Muscle layer of duodenum (tissue), 2 donors: ENCODE data around the gene FIP1L1.

Experiments
- H3K27ac ChIP-seq: one replicate; pipeline ENCODE4 v1.7.0; 2013; ENCODE audit warnings: mild to moderate bottlenecking, low read length
- H3K27me3 ChIP-seq: one replicate; pipeline ENCODE4 v1.7.0; 2013; ENCODE audit warnings: low read depth, mild to moderate bottlenecking, control low read depth, low read length
- H3K36me3 ChIP-seq, 2 donors: one replicate each; pipeline ENCODE4 v1.7.0; 2013; ENCODE audit warnings: low read length in 2 of 2, control low read depth in 1 of 2, mild to moderate bottlenecking in 1 of 2; ENCODE audit not compliant: insufficient read depth in 2 of 2, control insufficient read depth in 1 of 2
- H3K4me1 ChIP-seq, 2 donors: one replicate each; pipeline ENCODE4 v1.7.0; 2013; ENCODE audit warnings: low read length in 2 of 2, mild to moderate bottlenecking in 2 of 2, control low read depth in 1 of 2, moderate library complexity in 1 of 2; ENCODE audit not compliant: insufficient read depth in 2 of 2, control insufficient read depth in 1 of 2
- H3K4me3 ChIP-seq, 2 donors: one replicate each; pipeline ENCODE4 v1.7.0; 2013; ENCODE audit warnings: low read length in 2 of 2, low read depth in 1 of 2, mild to moderate bottlenecking in 1 of 2
- H3K9me3 ChIP-seq, 2 donors: one replicate each; pipeline ENCODE4 v1.7.0; 2013; ENCODE audit warnings: low read length in 2 of 2, control low read depth in 1 of 2, mild to moderate bottlenecking in 1 of 2; ENCODE audit not compliant: control insufficient read depth in 1 of 2
- donor health status: healthy.

The FIP1L1 gene

GRCh38 chr4:53489279-53489889 is 111.9 kb downstream of the FIP1L1 start:
- Histone ChIP-seq H3K4me3 (no peak overlapping the region), H3K4me1 (no peaks in the 10 kb centered on the region), H3K27me3 (no peaks in the 10 kb centered on the region), H3K36me3 (no peaks in the 10 kb centered on the region), H3K27ac (no peak overlapping the region), H3K9me3 (no peaks in the 10 kb centered on the region)

GRCh38 chr4:53490161-53490956 is 112.9 kb downstream of the FIP1L1 start:
- no peak overlapping the region for H3K4me3 ChIP-seq
- H3K27ac ChIP-seq: no peak overlapping the region
- H3K36me3 ChIP-seq: no peaks in the 10 kb centered on the region
- H3K9me3 ChIP-seq: no peaks in the 10 kb centered on the region
- H3K27me3 ChIP-seq: no peaks in the 10 kb centered on the region
- H3K4me1 ChIP-seq: no peaks in the 10 kb centered on the region

DNA sequence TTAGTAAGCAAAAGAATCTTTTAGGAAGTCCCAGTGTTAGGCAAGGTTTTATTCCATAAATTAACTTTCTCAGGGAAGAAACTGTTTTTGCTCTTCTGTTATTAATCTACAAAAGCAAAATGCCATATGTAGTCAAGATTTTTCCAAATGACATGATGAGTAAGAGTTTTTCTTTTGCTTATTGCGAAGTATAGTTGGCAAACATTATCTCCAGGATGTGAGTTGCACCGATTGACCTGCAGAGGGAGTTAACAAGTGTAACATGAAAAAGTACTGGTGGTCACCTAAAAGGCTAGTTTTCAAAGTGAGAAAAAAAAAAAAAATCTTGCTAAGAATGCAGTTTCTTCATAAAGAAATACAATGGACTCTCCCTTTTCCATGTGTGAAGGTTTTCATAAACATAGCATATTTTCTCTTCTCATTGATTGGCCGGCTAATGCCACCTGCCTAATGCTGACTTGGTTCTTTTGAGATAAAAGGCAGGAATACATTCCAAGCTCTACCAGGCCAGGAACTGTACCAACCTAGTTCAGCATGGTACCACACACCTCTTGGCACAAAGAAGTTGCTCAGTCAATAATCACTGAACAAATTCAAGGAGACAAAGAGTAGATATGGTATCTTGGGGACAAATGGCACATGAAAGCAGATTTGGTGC is 113.7 kb downstream of the FIP1L1 start:
- no peak overlapping the region for H3K4me3 ChIP-seq
- no peaks in the 10 kb centered on the region for H3K27me3 ChIP-seq
- H3K4me1 ChIP-seq: no peaks in the 10 kb centered on the region
- no peaks in the 10 kb centered on the region for H3K36me3 ChIP-seq
- no peak overlapping the region for H3K27ac ChIP-seq
- no peaks in the 10 kb centered on the region for H3K9me3 ChIP-seq

DNA sequence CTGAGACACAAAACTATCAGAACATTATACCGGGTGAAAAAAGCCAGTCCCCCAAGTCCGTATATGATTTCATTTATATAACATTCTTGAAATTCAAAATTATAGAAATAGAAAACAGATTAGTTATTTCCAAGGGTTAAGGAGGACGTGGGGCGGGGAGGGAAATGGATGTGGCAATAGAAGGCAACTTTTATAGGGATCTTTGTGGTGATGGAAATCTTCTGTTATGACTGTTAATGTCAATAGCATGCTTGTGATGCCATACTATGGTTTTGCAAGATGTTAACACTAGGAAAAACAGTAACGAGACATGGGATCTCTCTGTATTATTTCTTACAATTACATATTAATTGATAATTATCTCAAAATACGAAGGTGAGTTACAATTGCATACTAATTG is 117.4 kb downstream of the FIP1L1 start:
- no peak overlapping the region for H3K27ac ChIP-seq
- H3K4me1 ChIP-seq: peaks cover 0 to 5% of the 10 kb centered on the region in 2 donors
- H3K9me3 ChIP-seq: no peaks in the 10 kb centered on the region
- H3K4me3 ChIP-seq: no peak overlapping the region
- no peaks in the 10 kb centered on the region for H3K27me3 ChIP-seq
- no peaks in the 10 kb centered on the region for H3K36me3 ChIP-seq

- no peaks in the 10 kb centered on the region for H3K36me3 ChIP-seq
- H3K4me1 ChIP-seq: peaks cover 0 to 5% of the 10 kb centered on the region in 2 donors
- H3K27me3 ChIP-seq: no peaks in the 10 kb centered on the region
- H3K9me3 ChIP-seq: no peaks in the 10 kb centered on the region
- no peak overlapping the region for H3K27ac ChIP-seq
- H3K4me3 ChIP-seq: no peak overlapping the region
Measured at GRCh38 chr4:53497487-53498244, 120.2 kb downstream of the FIP1L1 start.

GRCh38 chr4:53498706-53499105 is 121.3 kb downstream of the FIP1L1 start:
- H3K27me3 ChIP-seq: no peaks in the 10 kb centered on the region
- no peaks in the 10 kb centered on the region for H3K36me3 ChIP-seq
- peaks cover 0 to 5% of the 10 kb centered on the region in 2 donors for H3K4me1 ChIP-seq
- H3K9me3 ChIP-seq: no peaks in the 10 kb centered on the region
- no peak overlapping the region for H3K27ac ChIP-seq
- H3K4me3 ChIP-seq: no peak overlapping the region

DNA sequence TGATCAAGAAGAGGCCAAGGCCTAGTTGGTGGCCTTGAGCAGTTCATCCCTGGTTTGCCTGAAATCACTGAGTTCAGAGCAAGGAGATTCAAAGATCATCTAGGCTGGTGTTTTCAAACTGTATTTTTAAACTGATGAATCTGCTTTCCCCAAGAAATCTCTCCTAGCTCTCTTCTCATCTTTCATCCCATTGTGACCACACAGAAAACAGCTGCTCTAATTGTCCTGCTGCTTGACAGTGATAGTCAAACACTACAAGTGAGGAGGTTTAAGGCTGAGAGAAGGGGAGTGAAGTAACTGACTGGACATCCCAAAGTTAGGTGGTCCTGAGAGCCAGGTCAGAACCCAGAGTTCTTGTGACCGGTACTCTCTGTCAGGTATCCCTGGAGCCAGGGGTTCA is 122.3 kb downstream of the FIP1L1 start:
- Histone ChIP-seq H3K9me3 (no peaks in the 10 kb centered on the region), H3K4me3 (no peak overlapping the region), H3K27ac (no peak overlapping the region)

DNA sequence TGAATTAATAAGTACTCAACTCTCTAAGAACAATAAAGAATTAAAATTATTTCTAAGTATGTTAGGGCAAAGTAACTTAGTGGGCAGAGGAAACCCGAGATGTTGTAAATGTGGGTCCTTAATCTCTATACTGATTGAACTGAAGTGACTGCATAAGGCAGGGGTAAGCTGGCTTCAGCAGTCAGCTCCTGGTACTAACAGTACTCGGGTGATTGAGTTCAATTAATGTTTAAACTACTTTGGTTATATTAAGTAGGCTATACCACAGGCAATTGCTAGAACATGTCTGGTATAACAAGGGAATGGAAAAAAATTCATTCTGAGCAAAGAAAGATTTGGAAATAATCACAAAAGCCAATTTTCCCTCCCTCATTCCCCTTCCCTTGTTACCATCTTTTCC is 123.1 kb downstream of the FIP1L1 start:
- Histone ChIP-seq H3K4me3 (no peak overlapping the region), H3K36me3 (no peaks in the 10 kb centered on the region), H3K27me3 (no peaks in the 10 kb centered on the region), H3K27ac (no peak overlapping the region), H3K9me3 (no peaks in the 10 kb centered on the region), H3K4me1 (peaks cover 0 to 5% of the 10 kb centered on the region in 2 donors)

More for the DNA sequence above, 122.3 kb downstream of the FIP1L1 start:
- Histone ChIP-seq H3K27me3 (no peaks in the 10 kb centered on the region), H3K36me3 (no peaks in the 10 kb centered on the region), H3K4me1 (peaks cover 0 to 5% of the 10 kb centered on the region in 2 donors)

- H3K27me3 ChIP-seq: no peaks in the 10 kb centered on the region
- peaks cover 0 to 5% of the 10 kb centered on the region in 2 donors for H3K4me1 ChIP-seq
- no peaks in the 10 kb centered on the region for H3K36me3 ChIP-seq
- H3K27ac ChIP-seq: no peak overlapping the region
- no peak overlapping the region for H3K4me3 ChIP-seq
- H3K9me3 ChIP-seq: no peaks in the 10 kb centered on the region
Measured at GRCh38 chr4:53501561-53501960, 124.1 kb downstream of the FIP1L1 start.

- no peaks in the 10 kb centered on the region for H3K9me3 ChIP-seq
- H3K27ac ChIP-seq: no peak overlapping the region
Measured at GRCh38 chr4:53502094-53502493, 124.7 kb downstream of the FIP1L1 start.

DNA sequence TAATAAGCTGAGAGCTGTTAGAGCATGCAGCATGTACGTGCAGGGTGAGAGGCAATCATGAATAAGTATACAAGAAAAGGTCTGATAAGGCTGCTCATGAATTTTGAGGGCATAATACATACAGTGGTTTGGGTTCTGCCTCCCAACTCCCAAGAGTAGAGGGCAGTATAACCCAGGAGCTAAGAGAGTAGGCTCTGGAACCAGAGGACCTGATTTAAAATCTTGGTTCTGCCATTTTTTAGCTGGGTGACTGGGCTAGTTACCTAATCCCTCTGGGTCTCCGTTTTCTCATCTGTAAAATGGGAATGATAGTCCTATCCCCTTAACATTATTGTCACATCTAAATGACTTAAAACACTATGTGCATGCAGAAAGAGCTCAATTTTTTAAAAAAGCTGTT is 128.5 kb downstream of the FIP1L1 start:
- Histone ChIP-seq H3K27me3 (no peaks in the 10 kb centered on the region), H3K9me3 (no peaks in the 10 kb centered on the region), H3K4me1 (no peaks in the 10 kb centered on the region), H3K27ac (no peak overlapping the region), H3K4me3 (no peak overlapping the region), H3K36me3 (peaks cover 0 to 5% of the 10 kb centered on the region in 2 donors)

More at GRCh38 chr4:53502094-53502493, 124.7 kb downstream of the FIP1L1 start:
- H3K27me3 ChIP-seq: no peaks in the 10 kb centered on the region
- no peak overlapping the region for H3K4me3 ChIP-seq
- no peaks in the 10 kb centered on the region for H3K36me3 ChIP-seq
- peaks cover 0 to 3% of the 10 kb centered on the region in 2 donors for H3K4me1 ChIP-seq
